ENCODE data around the gene HEXIM2.
A peak's percentile ranks its signal among the peaks of the same experiment; 100 is the strongest.

Gene HEXIM2, protein sequence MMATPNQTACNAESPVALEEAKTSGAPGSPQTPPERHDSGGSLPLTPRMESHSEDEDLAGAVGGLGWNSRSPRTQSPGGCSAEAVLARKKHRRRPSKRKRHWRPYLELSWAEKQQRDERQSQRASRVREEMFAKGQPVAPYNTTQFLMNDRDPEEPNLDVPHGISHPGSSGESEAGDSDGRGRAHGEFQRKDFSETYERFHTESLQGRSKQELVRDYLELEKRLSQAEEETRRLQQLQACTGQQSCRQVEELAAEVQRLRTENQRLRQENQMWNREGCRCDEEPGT

DNA sequence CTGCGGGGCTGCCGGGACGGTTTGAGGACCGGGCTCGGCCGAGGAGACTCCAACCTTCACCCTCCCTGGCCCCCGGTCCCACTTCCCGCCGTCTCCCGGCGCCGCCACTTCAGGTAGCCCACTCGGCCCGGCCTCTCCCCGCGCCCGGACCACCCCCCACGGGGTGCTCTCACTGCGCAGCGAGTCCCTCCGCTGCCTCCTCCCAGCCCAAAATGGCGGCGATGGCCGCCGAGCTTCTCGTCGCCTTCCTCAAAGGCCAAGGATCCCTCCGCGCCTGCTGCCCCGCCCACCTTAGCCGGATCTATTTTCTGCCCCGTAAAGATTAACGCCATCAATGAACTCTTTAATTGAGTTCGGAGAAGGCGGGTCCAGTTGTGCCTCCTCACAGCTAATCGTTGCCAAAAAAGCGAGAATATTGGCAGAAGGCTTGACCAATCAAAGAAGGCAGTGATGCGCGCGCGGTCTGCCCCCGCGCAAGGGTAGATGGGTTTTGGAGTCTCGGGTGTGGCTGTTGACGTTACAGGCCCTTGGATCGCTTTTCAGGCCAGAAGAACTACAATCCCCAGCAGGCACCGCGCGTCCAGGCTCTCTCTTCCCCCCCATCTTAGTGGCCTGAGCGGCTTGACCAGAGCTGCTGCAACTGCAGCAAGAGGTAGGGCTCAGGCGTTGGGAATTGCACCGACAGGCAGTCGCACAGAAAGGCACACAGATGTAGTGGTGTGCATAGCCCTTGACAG, at the start of gene HEXIM2:
TSS of gene HEXIM2 (plus strand) at position 588 of the 737 bp plus-strand sequence. CDS start 919 bp downstream, outside the sequence.
- peaks cover 24% of the 10 kb centered on the region for H3K36me3 Mint-ChIP-seq (ENCODE audit: low read depth)
- H3K27ac Mint-ChIP-seq: peak within 1 kb of the TSS; percentile 99
- peaks cover 22% of the 10 kb centered on the region for H3K4me1 Mint-ChIP-seq (ENCODE audit: low read depth)
- H3K4me3 Mint-ChIP-seq: peak within 1 kb of the TSS; percentile 99
- H3K27me3 Mint-ChIP-seq (ENCODE audit: low read depth): no peaks in the 10 kb centered on the region
- no peaks in the 10 kb centered on the region for H3K9me3 Mint-ChIP-seq

DNA sequence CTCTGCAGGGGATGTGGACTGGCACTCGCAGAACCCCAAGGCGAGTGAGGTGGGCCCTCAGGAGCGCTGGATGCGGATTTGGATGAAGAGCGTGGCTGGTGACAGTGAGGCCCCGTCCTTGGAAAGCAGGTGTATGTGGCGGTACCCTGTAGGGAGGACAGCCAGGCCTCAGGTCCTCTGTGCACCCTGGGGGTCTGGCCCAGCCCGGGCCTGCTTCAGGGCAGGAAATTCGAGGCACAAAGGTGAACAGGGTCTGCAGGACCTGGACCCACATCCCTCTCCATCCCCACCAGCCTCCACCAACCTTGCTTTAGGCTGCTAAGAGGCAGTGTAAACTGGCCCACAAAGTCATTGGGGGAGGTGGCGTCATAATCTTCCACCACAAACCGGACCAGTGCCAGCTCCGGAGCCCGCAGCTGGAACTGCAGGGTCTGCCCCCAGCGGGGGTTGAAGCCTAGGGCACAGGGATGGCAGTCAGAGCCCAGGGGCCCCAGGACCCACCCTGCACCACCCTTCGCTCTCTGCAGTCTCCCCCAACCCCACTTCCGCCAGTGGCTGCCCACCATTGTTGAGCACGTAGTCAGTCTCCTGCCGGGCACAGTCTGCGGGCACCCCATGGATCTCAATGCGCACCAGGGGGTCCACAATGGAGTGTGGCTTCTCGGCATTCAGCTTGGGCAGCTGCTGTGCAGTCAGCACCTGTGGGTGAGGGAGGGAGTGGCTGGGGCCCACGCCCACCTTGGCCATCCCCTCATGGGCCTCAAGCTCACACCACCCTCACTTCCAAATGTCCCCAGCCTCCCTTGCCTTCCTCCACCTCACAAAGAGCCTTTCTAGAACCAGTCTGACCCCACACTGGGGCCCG, 48.9 kb upstream of the HEXIM2 start:
- Mint-ChIP-seq H3K36me3 (ENCODE audit: low read depth) (peaks cover 4% of the 10 kb centered on the region), H3K27me3 (ENCODE audit: low read depth) (no peaks in the 10 kb centered on the region), H3K9me3 (no peaks in the 10 kb centered on the region), H3K4me3 (no peak overlapping the region), H3K27ac (no peak overlapping the region), H3K4me1 (ENCODE audit: low read depth) (no peaks in the 10 kb centered on the region)

DNA sequence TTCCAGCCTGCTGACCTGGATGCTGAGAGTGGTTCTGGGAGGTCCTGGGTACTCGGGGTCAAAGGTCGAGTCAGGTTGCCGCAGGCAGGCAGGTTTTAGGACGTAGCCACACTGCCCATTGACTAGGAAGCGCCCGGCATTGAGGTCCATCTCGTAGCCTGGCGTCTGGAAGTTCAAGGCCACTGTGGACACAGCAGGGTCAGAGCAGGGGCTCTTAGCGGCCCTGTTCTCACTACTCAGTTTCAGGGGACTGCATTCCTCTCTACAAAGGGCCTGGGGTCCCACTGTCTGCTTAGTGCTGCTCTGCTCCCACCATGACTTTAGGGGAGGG, 48.3 kb upstream of the HEXIM2 start:
- no peak overlapping the region for H3K27ac Mint-ChIP-seq
- no peak overlapping the region for H3K4me3 Mint-ChIP-seq
- H3K9me3 Mint-ChIP-seq: no peaks in the 10 kb centered on the region

DNA sequence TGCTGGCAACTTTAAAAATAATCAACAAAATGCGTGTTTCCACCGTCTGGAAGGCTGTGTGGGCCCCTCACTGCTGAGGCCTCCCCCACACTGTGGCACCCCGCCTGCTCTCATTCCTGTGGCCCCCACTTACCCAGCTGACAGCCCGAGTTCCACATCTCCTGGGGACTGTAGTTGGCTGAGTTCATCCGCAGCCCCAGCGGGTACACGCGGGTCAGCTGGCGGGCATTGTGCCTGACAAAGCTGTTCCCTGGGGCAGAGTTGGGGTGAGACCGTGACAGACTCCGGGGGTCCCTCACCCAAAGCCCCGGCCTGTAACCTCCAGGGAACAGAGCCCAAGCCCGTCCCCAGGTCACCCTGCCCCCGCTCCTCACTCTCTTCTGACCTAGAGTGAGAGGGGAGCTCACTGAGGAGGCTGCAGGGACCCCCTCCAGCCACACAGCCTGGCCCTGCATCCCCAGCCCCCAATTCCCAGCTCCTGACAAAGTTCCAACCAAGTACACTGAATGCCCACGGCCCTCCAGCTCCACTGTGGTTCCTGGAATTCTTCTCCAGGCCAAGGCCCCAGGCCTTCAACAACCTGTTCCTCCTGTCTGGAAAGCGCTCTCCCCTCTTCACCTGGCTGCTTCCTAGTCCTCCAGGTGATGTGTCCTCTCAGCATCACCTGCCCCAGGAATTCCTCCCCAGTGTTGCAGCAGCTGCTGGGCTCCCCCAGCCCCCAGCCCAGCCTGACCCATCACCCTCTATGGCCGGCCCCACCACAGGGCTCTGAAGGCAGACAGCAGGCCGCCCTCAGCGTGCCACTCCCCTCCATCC, 47.4 kb upstream of the HEXIM2 start:
- no peak overlapping the region for H3K27ac Mint-ChIP-seq
- H3K9me3 Mint-ChIP-seq: no peaks in the 10 kb centered on the region
- no peak overlapping the region for H3K4me3 Mint-ChIP-seq
- no peaks in the 10 kb centered on the region for H3K36me3 Mint-ChIP-seq (ENCODE audit: low read depth)
- no peaks in the 10 kb centered on the region for H3K4me1 Mint-ChIP-seq (ENCODE audit: low read depth)
- H3K27me3 Mint-ChIP-seq (ENCODE audit: low read depth): no peaks in the 10 kb centered on the region

More for the DNA sequence above, 48.3 kb upstream of the HEXIM2 start:
- Mint-ChIP-seq H3K36me3 (ENCODE audit: low read depth) (peaks cover under 1% of the 10 kb centered on the region), H3K27me3 (ENCODE audit: low read depth) (no peaks in the 10 kb centered on the region), H3K4me1 (ENCODE audit: low read depth) (no peaks in the 10 kb centered on the region)

DNA sequence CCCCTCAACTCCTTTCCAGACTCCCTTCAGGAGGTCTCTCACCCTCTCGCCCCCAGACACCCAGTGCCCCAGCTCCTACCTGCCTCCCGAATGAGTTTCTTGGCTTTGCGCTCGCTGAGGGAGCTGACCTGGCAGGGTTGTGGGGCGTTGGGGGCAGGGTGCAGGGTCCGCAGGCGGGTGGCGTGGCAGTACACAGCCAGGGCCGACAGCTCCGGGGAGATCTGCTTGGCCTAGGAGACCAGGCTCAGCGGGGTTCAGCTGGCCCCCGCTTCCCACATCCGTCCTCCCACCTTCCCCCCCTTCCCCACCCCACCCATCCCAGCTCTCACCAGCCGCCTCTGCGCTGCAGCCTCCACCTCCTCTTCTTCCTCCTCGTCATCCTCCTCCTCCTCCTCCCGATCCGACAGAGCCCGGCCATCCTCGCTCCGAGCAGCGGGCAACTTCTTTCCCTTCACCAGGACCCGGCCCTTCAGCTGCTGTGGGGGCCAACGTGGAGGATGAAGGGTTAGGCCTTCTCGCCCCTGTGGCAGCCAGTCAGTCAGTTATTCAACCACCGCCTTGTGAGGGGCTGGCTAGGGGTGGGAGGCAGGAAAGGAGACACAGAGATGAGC, 46.6 kb upstream of the HEXIM2 start:
- Mint-ChIP-seq H3K27ac (no peak overlapping the region), H3K4me1 (ENCODE audit: low read depth) (no peaks in the 10 kb centered on the region), H3K9me3 (no peaks in the 10 kb centered on the region), H3K36me3 (ENCODE audit: low read depth) (no peaks in the 10 kb centered on the region), H3K27me3 (ENCODE audit: low read depth) (no peaks in the 10 kb centered on the region), H3K4me3 (no peak overlapping the region)

DNA sequence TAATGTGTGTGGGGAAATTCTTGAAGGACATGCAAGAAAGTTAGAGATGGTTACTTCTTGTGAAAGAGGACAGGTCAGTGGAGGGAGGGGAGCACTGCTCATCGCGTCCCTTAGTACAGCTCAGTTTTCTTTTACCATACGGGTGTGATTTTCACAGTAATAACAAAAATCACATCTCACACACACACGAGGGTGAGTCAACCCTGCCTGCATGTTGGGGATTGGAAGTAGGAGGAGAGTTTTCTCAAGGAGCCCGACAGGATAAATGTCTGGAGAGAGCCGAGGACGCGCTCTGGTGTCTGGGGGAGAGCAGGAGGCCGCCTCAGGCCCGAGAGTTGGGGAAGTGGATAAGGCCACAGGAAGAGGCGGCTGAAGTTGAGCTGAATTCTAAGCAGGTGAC, 45.8 kb upstream of the HEXIM2 start:
- H3K9me3 Mint-ChIP-seq: no peaks in the 10 kb centered on the region
- no peak overlapping the region for H3K4me3 Mint-ChIP-seq
- H3K36me3 Mint-ChIP-seq (ENCODE audit: low read depth): no peaks in the 10 kb centered on the region
- no peaks in the 10 kb centered on the region for H3K27me3 Mint-ChIP-seq (ENCODE audit: low read depth)
- H3K4me1 Mint-ChIP-seq (ENCODE audit: low read depth): no peaks in the 10 kb centered on the region
- H3K27ac Mint-ChIP-seq: no peak overlapping the region

DNA sequence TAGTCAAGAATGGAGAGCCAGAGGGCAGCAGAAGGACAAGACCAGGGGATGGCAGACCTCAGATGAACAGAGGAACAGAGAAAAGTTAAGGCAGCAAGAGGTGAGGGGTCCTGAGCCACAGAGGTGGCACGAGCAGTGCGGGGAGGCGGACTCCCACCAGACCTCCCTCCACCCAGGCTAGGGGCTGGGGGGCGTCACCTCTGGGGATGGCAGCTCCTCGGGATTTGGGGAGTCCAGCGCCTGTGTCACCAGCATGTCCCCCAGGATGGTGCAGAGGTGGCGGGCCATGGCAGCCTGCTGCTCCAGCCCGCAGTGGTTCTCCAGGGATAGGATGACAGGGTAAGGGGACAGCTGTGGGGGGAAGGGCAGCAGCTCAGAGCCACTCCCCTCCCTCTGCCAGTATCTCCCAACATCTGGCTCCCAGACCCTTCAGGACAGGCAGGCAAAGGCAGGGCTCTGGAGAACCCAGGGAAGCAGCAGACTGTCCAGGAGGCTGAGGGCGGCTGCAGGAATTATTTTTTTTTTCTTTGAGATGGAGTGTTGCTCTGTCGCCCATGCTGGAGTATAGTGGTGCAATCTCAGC, 45.1 kb upstream of the HEXIM2 start:
- H3K27me3 Mint-ChIP-seq (ENCODE audit: low read depth): peaks cover 3% of the 10 kb centered on the region
- no peaks in the 10 kb centered on the region for H3K9me3 Mint-ChIP-seq
- H3K27ac Mint-ChIP-seq: peak overlapping the region; percentile 14
- no peak overlapping the region for H3K4me3 Mint-ChIP-seq
- no peaks in the 10 kb centered on the region for H3K4me1 Mint-ChIP-seq (ENCODE audit: low read depth)
- no peaks in the 10 kb centered on the region for H3K36me3 Mint-ChIP-seq (ENCODE audit: low read depth)

DNA sequence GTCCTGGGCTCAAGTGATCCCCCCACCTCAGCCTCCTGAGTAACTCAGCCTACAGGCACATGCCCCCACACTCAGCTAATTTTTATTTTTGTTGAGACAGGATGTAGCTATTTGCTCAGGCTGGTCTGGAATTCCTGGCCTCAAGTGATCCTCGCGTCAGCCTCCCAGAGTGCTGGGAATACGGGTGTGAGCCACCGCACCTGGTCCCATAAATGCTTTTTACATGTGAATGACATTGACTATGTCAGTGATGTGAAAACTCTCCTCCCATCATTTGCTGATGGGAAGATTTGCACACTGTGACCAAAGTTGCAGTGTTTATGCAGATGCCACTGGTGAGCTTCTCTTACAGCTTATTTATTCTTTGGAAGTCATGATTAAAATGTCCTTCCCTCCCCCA, 44.3 kb upstream of the HEXIM2 start:
- no peaks in the 10 kb centered on the region for H3K4me1 Mint-ChIP-seq (ENCODE audit: low read depth)
- no peak overlapping the region for H3K4me3 Mint-ChIP-seq
- no peaks in the 10 kb centered on the region for H3K9me3 Mint-ChIP-seq
- peaks cover 8% of the 10 kb centered on the region for H3K27me3 Mint-ChIP-seq (ENCODE audit: low read depth)
- H3K27ac Mint-ChIP-seq: no peak overlapping the region
- no peaks in the 10 kb centered on the region for H3K36me3 Mint-ChIP-seq (ENCODE audit: low read depth)

DNA sequence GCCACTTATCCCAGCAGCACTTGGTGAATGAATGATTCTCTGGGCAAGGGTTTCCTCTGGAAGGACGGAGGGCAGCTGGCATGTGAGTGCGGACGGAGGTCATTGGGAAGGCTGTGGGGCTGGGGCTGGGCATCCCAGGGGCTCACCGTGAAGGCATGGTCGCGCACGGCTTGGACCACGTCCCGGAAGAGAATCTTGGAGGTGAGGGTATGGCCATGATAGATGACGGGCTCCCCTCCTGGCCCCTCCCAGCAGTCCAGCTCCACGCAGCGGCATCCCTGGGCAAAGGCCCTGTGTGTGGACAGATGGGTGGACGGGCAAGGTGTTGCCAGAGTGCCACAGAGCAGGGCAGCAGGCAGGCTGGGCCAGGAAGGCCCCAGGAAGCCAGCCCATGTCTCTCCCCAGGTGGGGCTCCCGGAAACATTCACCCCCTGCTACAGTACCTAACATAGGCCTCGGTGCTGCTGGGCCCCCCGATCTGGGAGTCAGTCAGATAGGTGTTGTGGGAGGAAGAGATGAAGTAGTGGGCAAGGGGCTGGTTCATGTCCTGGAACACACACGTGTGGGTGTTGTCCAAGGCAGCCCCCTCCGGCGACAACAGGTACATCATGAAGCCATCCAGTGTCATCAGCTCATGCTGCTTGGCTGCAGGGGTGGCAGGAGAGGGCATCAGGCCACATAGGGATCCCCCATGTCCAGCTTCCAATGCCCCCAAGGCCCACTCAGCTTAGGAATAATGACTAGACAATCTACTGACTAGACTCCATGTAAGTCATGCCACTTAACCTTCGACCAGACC, 43.6 kb upstream of the HEXIM2 start:
- Mint-ChIP-seq H3K27me3 (ENCODE audit: low read depth) (peaks cover 8% of the 10 kb centered on the region), H3K4me1 (ENCODE audit: low read depth) (no peaks in the 10 kb centered on the region), H3K9me3 (no peaks in the 10 kb centered on the region), H3K36me3 (ENCODE audit: low read depth) (no peaks in the 10 kb centered on the region), H3K4me3 (no peak overlapping the region), H3K27ac (no peak overlapping the region)

DNA sequence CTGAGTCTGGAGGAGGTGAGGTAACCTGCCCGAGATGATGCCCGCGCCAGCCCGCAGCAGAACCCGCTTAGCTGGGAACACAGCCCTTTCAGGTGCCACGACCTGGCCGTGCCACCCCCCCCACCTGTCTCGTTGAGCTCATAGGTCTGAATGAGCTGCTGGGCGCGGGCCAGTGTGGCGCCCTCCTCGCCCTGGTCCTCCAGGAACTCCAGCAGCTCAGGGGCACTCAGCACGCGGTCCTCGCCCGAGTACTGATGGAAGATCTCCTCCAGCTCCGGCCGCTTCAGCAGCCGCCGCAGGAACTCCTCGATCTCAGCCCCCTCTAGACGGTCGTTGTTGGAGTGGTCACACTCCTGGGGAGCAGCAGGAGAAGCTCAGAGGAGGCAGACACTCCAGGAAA, 43.0 kb upstream of the HEXIM2 start:
- Mint-ChIP-seq H3K4me1 (ENCODE audit: low read depth) (no peaks in the 10 kb centered on the region), H3K27me3 (ENCODE audit: low read depth) (peaks cover 8% of the 10 kb centered on the region), H3K27ac (no peak overlapping the region), H3K4me3 (no peak overlapping the region), H3K9me3 (no peaks in the 10 kb centered on the region), H3K36me3 (ENCODE audit: low read depth) (no peaks in the 10 kb centered on the region)

DNA sequence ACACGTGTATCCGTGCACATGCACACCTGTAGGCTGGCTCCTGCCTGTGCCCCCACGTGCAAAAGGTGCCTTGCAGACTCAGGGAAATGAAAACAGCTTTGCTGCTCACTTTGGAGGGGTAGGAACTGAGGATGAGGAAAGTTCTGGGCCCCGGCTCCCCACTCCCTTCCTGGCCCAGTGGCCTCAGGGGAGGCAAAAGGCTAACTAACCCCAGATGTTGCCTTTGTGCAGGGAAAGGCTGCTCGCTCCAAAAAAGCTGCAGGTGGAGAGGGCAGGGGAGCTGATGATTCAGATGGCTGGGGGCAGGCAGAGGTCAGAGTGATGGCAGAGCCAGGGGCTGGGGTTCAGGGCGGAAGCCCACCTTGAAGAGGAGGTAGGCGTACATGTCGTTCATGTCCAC, 41.7 kb upstream of the HEXIM2 start:
- peaks cover 8% of the 10 kb centered on the region for H3K27me3 Mint-ChIP-seq (ENCODE audit: low read depth)
- H3K9me3 Mint-ChIP-seq: no peaks in the 10 kb centered on the region
- no peak overlapping the region for H3K4me3 Mint-ChIP-seq
- no peak overlapping the region for H3K27ac Mint-ChIP-seq
- no peaks in the 10 kb centered on the region for H3K36me3 Mint-ChIP-seq (ENCODE audit: low read depth)
- H3K4me1 Mint-ChIP-seq (ENCODE audit: low read depth): no peaks in the 10 kb centered on the region

DNA sequence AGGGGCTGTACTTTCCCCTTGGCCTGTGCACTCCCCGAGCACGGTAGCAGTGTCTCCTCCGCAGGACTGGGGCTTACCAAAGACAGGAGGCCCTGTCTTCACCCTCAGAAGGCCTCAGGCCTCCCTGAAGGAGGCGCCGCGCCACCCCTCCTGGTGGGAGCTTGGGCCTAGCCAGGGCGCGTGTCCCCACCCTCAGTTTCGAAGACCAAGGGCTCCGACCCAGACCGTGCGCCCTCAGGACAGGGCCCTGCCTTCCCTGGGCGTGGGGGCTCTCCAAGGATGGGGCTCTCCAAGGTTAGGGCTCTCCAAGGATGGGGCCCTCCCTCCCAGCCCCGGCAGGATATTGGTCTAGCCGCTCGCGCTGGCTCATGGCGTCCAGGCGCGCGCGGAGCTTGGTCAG, 41.1 kb upstream of the HEXIM2 start:
- H3K36me3 Mint-ChIP-seq (ENCODE audit: low read depth): no peaks in the 10 kb centered on the region
- H3K4me3 Mint-ChIP-seq: no peak overlapping the region
- H3K4me1 Mint-ChIP-seq (ENCODE audit: low read depth): no peaks in the 10 kb centered on the region
- H3K27me3 Mint-ChIP-seq (ENCODE audit: low read depth): peaks cover 8% of the 10 kb centered on the region
- H3K27ac Mint-ChIP-seq: no peak overlapping the region
- no peaks in the 10 kb centered on the region for H3K9me3 Mint-ChIP-seq

DNA sequence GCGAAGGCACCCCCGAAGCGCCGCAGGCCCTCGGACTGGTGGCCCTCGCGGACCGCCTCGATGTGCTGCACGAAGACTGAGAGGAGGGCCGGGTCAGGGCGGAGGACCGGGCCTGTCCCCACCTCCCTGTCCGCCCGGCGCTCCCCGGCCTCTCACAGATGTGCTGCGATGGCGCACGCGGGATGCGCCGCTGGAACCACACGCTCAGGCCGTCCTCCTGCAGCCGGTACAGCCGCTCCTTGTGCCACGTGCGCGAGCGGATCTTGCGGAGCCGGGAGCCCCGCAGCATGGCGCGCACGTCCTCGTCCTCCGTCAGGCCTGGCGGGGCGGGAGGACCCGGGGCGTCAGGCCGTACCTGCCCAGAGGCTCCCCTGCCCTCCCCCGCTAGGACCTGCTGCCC, 40.6 kb upstream of the HEXIM2 start:
- no peak overlapping the region for H3K4me3 Mint-ChIP-seq
- H3K27ac Mint-ChIP-seq: no peak overlapping the region
- no peaks in the 10 kb centered on the region for H3K4me1 Mint-ChIP-seq (ENCODE audit: low read depth)
- H3K27me3 Mint-ChIP-seq (ENCODE audit: low read depth): peaks cover 8% of the 10 kb centered on the region
- no peaks in the 10 kb centered on the region for H3K9me3 Mint-ChIP-seq
- H3K36me3 Mint-ChIP-seq (ENCODE audit: low read depth): no peaks in the 10 kb centered on the region
